ENCODE measurements around the gene RLN2. TPM values are rescaled to one million over a fixed set of nuclear protein-coding genes. Genes with fewer than 3 reads are reported as not detected.

The RLN2 gene
- total RNA-seq, 1 donor: 0.43 TPM

GRCh38 chr9:5264219-5264595 lies 40.3 kb downstream of the RLN2 start:
- no peak overlapping the region for H3K4me3 ChIP-seq (ENCODE audit: low read depth, low read length)
- no peak for TF ChIP-seq CTCF (IDR thresholded peaks at IDR 0.05; ENCODE audit: insufficient read depth, low read depth, low read length)
- no peak for DNase-seq (ENCODE audit: low read depth)

- DNase-seq (ENCODE audit: low read depth): peak; percentile 19
- no peak overlapping the region for H3K4me3 ChIP-seq (ENCODE audit: low read depth, low read length)
- no peak for TF ChIP-seq CTCF (IDR thresholded peaks at IDR 0.05; ENCODE audit: insufficient read depth, low read depth, low read length)
These were observed 40.9 kb downstream of the RLN2 start for GRCh38 chr9:5263351-5264218.

Small RNA genes within 50 kb of the gene (small RNA-seq; reads per million reads assigned to genes)
- gene HMGN2P31: not detected

Other genes with a start within 250 kb of the RLN2 start
- 0.43 and 0.64 TPM in 2 replicates for gene INSL6, start 119.1 kb downstream of the RLN2 start, total RNA-seq
- not detected in 2 replicates for gene INSL4, start 73.3 kb downstream of the RLN2 start, total RNA-seq
- not detected in 2 replicates for gene RLN1, start 35.2 kb upstream of the RLN2 start, total RNA-seq
- gene PLGRKT, start 133.2 kb upstream of the RLN2 start, total RNA-seq: 17.7 and 20.3 TPM in 2 replicates
- 10.3 and 12.1 TPM in 2 replicates for gene CD274, start 145.8 kb upstream of the RLN2 start, total RNA-seq
- gene PDCD1LG2, start 205.8 kb upstream of the RLN2 start, total RNA-seq: 31.6 and 59.6 TPM in 2 replicates